B cell (primary cell): ENCODE measurements around the gene PAPPA. TPM values are rescaled to one million over a fixed set of nuclear protein-coding genes. Genes with fewer than 3 reads are reported as not detected.

Experiments
- ATAC-seq: fragments of 200-7000 bp; cut with Tn5 transposase; one replicate; pipeline ENCODE4 v1.10.0; 2021; ENCODE audit warnings: low read depth, mild to moderate bottlenecking, moderate number of reproducible peaks, moderate library complexity
- CTCF ChIA-PET: fragments of 350-600 bp; sonication (Branson Sonifier 250); formaldehyde crosslinking; loops from one replicate; lab custom pipeline; 2021; ENCODE audit warnings: antibody characterized with exemption, inconsistent platforms; lab: Charles Lee
- POLR2A ChIA-PET: fragments of 350-600 bp; sonication (Branson Sonifier 250); formaldehyde crosslinking; loops from one replicate; lab custom pipeline; 2021; ENCODE audit warnings: antibody characterized with exemption; lab: Charles Lee
- DNase-seq: peaks from one replicate; pipeline ENCODE4 v3.0.0; 2013
- H2AFZ ChIP-seq: 2 replicates; pipeline ENCODE4 v1.6.1; 2012; ENCODE audit warnings: mild to moderate bottlenecking, low read depth, low read length; ENCODE audit not compliant: insufficient read depth, poor library complexity, severe bottlenecking
- H3K27ac ChIP-seq, 2 donors: 1 replicate in 1 of 2; 2 replicates in 1 of 2; pipeline ENCODE4 v1.5.1; 2012 to 2013; ENCODE audit warnings: low read length in 2 of 2, mild to moderate bottlenecking in 2 of 2, moderate library complexity in 1 of 2
- H3K27me3 ChIP-seq, 4 experiments: fragments of 200-600 bp in 1 of 4; sonication (generic) in 1 of 4; replicated peaks in 1 of 4; 1 replicate in 2 of 4; 2 replicates in 2 of 4; pipeline versions ENCODE4 v1.6.1 to v1.7.0; 2013 to 2016; ENCODE audit warnings: low read length in 3 of 4, mild to moderate bottlenecking in 2 of 4, mixed read lengths in 1 of 4, moderate library complexity in 1 of 4; ENCODE audit not compliant: insufficient read depth in 4 of 4, control insufficient read depth in 3 of 4; ENCODE audit errors: control extremely low read depth in 1 of 4
- H3K36me3 ChIP-seq, 2 experiments: replicated peaks in 1 of 2; 1 replicate in 1 of 2; 2 replicates in 1 of 2; pipeline versions ENCODE4 v1.6.1 to v1.7.1; 2013; ENCODE audit warnings: low read length in 1 of 2; ENCODE audit not compliant: insufficient read depth in 2 of 2, control insufficient read depth in 1 of 2; ENCODE audit errors: control extremely low read depth in 1 of 2, extremely low read depth in 1 of 2
- H3K4me1 ChIP-seq, 2 donors: fragments of 200-600 bp in 1 of 2; sonication (generic) in 1 of 2; 1 replicate in 1 of 2; 2 replicates in 1 of 2; pipeline versions ENCODE4 v1.5.1 to v1.6.1; 2013 to 2017; ENCODE audit warnings: low read length in 2 of 2; ENCODE audit not compliant: control insufficient read depth in 2 of 2, insufficient read depth in 2 of 2
- H3K4me2 ChIP-seq: replicated peaks from 2 replicates; pipeline ENCODE3; 2012; ENCODE audit warnings: mild to moderate bottlenecking, low read depth, low read length; ENCODE audit not compliant: poor library complexity, severe bottlenecking
- H3K4me3 ChIP-seq, 5 experiments: fragments of 200-600 bp in 1 of 5; sonication (generic) in 1 of 5; 1 replicate in 3 of 5; 2 replicates in 2 of 5; pipeline versions ENCODE4 v1.5.1 to v1.7.0; 2011 to 2016; ENCODE audit warnings: low read length in 4 of 5, mild to moderate bottlenecking in 4 of 5, low read depth in 2 of 5, control low read depth in 1 of 5, moderate library complexity in 1 of 5; ENCODE audit not compliant: insufficient read depth in 1 of 5; ENCODE audit errors: control extremely low read depth in 1 of 5, extremely low read depth in 1 of 5
- H3K79me2 ChIP-seq: fragments of 200-600 bp; sonication (generic); one replicate; pipeline ENCODE4 v1.6.0; 2016; ENCODE audit warnings: low read length; ENCODE audit not compliant: control insufficient read depth, insufficient read depth
- H3K9ac ChIP-seq: fragments of 200-600 bp; sonication (generic); 2 replicates; pipeline ENCODE4 v1.6.1; 2017; ENCODE audit warnings: mild to moderate bottlenecking, low read length, moderate library complexity
- H3K9me3 ChIP-seq, 3 donors: one replicate each; pipeline versions ENCODE4 v1.6.1 to v1.7.1; 2013; ENCODE audit warnings: low read length in 2 of 3; ENCODE audit not compliant: control insufficient read depth in 2 of 3, insufficient read depth in 1 of 3; ENCODE audit errors: control extremely low read depth in 1 of 3
- H4K20me1 ChIP-seq: 2 replicates; pipeline ENCODE4 v1.6.0; 2012; ENCODE audit warnings: mild to moderate bottlenecking, low read length; ENCODE audit not compliant: insufficient read depth, control insufficient read depth, poor library complexity, severe bottlenecking
- H3K27ac Mint-ChIP-seq: one replicate; pipeline ENCODE4 v1.8.0; 2021; ENCODE audit warnings: mixed read lengths
- H3K27me3 Mint-ChIP-seq: one replicate; pipeline ENCODE4 v1.8.0; 2021; ENCODE audit warnings: mixed read lengths
- H3K4me1 Mint-ChIP-seq: one replicate; pipeline ENCODE4 v1.8.0; 2021; ENCODE audit warnings: mixed read lengths
- H3K4me3 Mint-ChIP-seq: one replicate; pipeline ENCODE4 v1.8.0; 2021; ENCODE audit warnings: mixed read lengths
- H3K9me3 Mint-ChIP-seq: one replicate; pipeline ENCODE4 v1.8.0; 2022; ENCODE audit warnings: mixed read lengths; ENCODE audit not compliant: insufficient read depth
- CTCF ChIP-seq: fragments of 200-600 bp; IDR thresholded peaks from one replicate; pipeline ENCODE4 v1.8.0; 2022; ENCODE audit warnings: antibody characterized with exemption, mild to moderate bottlenecking
- EZH2 ChIP-seq: IDR thresholded peaks from 2 replicates; pipeline ENCODE4 v1.6.1; 2012; ENCODE audit warnings: borderline replicate concordance, low read depth, mild to moderate bottlenecking, moderate library complexity, low read length; ENCODE audit not compliant: insufficient read depth, poor library complexity, severe bottlenecking
- WGBS: methylation state at CpG from one replicate; pipeline ENCODE4 v1.1.5; 2013; ENCODE audit warnings: missing lambda C conversion rate; ENCODE audit not compliant: insufficient coverage; 5-methylcytosine and 5-hydroxymethylcytosine counted together
- intact Hi-C: fragments of 100-400 bp; cut with micrococcal nuclease; formaldehyde crosslinking; loops from one replicate; pipeline ENCODE4 v1.10.0; 2022
- polyA plus RNA-seq: library from polyadenylated mRNA; depleted of rRNA; stranded (reverse); fragments of >200 nt; gene quantifications from 2 replicates; pipeline ENCODE4 v1.2.3, GENCODE V29; 2012
- total RNA-seq, 2 donors: library from RNA; stranded (reverse); fragments of 120-200 nt in 1 of 2; gene quantifications; 1 replicate in 1 of 2; 2 replicates in 1 of 2; pipeline versions ENCODE4 v1.2.3 to v1.2.4, GENCODE V29; 2013 to 2022

The PAPPA gene
- total and polyA plus RNA-seq, 2 donors (not counting 1 experiment from before 2014, with no cell fraction given): not detected

- ChIA-PET CTCF (interaction anchor here (0.7 kb wide), 1 partner anchor 1066 kb away, joined by 3 read pairs; no protein-coding TSS in a partner anchor), POLR2A (no interaction called here)
- Histone ChIP-seq H3K79me2 (no peaks in the 10 kb centered on the region), H3K4me2 (no peak overlapping the region), H3K27me3 (no peaks in the 10 kb centered on the region), H3K27ac (no peak overlapping the region), H2AFZ (no peak overlapping the region), H3K36me3 (no peaks in the 10 kb centered on the region), H3K9ac (no peak overlapping the region), H3K4me3 (no peak overlapping the region), H4K20me1 (no peaks in the 10 kb centered on the region), H3K4me1 (no peaks in the 10 kb centered on the region), H3K9me3 (peaks cover 0 to 4% (median 0%) of the 10 kb centered on the region in 3 donors)
- TF ChIP-seq CTCF (no peak), EZH2 (no peak)
- no peaks in the 10 kb centered on the region for H3K9me3 Mint-ChIP-seq
- 98% methylated on average over 3 of the region's 4 CpGs for WGBS
- no peaks in the 10 kb centered on the region for H3K27me3 Mint-ChIP-seq
- ATAC-seq (no peak), DNase-seq (no peak)
- H3K4me1 Mint-ChIP-seq: no peaks in the 10 kb centered on the region
- H3K27ac Mint-ChIP-seq: no peak overlapping the region
- no peak overlapping the region for H3K4me3 Mint-ChIP-seq
- intact Hi-C loops: no loop called here
Measured at GRCh38 chr9:116435706-116436105, 282.1 kb downstream of the PAPPA start.

DNA sequence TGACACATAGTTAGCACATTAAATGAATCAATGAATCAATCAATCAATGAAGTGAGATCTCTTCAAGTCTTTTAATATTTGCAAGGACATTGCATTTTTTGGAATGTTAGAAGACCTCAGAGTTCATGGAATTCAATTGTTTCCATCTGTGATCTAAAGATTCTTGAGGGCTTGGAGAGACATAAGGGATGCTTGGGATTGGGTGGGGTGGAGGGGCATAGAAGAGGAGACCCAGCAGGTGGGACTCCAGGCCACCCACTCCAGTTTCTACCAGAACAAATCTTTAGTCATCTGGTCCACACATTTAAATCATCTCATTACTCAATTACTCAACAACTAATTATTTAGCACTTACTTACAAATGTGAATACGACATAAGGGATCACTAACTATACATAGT lies 282.5 kb downstream of the PAPPA start:
- no peak for TF ChIP-seq CTCF
- TF ChIP-seq EZH2: no peak
- H3K36me3 ChIP-seq: no peaks in the 10 kb centered on the region
- H3K9ac ChIP-seq: no peak overlapping the region
- H3K4me1 ChIP-seq: no peaks in the 10 kb centered on the region
- CTCF ChIA-PET: no interaction called here
- no CpG with 5 or more reads among the region's 1 CpG for WGBS
- H3K9me3 ChIP-seq: peaks cover 0 to 4% (median 0%) of the 10 kb centered on the region in 3 donors
- no peaks in the 10 kb centered on the region for H3K27me3 ChIP-seq
- DNase-seq: no peak
- Mint-ChIP-seq H3K27me3 (no peaks in the 10 kb centered on the region), H3K9me3 (no peaks in the 10 kb centered on the region), H3K4me3 (no peak overlapping the region), H3K27ac (no peak overlapping the region), H3K4me1 (no peaks in the 10 kb centered on the region)
- intact Hi-C loops: no loop called here
- H4K20me1 ChIP-seq: no peaks in the 10 kb centered on the region
- H3K27ac ChIP-seq: no peak overlapping the region
- POLR2A ChIA-PET: no interaction called here
- H3K79me2 ChIP-seq: no peaks in the 10 kb centered on the region
- H2AFZ ChIP-seq: no peak overlapping the region
- ATAC-seq: no peak
- no peak overlapping the region for H3K4me3 ChIP-seq
- H3K4me2 ChIP-seq: no peak overlapping the region
